Activated CD4-positive, alpha-beta memory T cell treated with anti-CD3 and anti-CD28 coated beads, Interleukin-2, amount 10 ng/mL, durations not matched to agents 7 days and 5 days (primary cell): Measurements from ENCODE around the gene CCDC106. TPM values are rescaled to one million over a fixed set of nuclear protein-coding genes. Genes with fewer than 3 reads are reported as not detected.

Source experiments
- CTCF ChIA-PET: fragments of 350-600 bp; sonication (Branson Sonifier 250); formaldehyde crosslinking; loops from one replicate; lab custom pipeline; 2021; ENCODE audit warnings: antibody characterized with exemption, inconsistent platforms; lab: Charles Lee
- POLR2A ChIA-PET: fragments of 350-600 bp; sonication (Branson Sonifier 250); formaldehyde crosslinking; loops from one replicate; lab custom pipeline; 2021; ENCODE audit warnings: antibody characterized with exemption; lab: Charles Lee
- DNase-seq: peaks from one replicate; pipeline ENCODE4 v3.0.0-alpha.2; 2020
- H3K27ac Mint-ChIP-seq: one replicate; pipeline ENCODE4 v1.8.0; 2021; ENCODE audit warnings: mild to moderate bottlenecking, mixed read lengths
- H3K27me3 Mint-ChIP-seq: one replicate; pipeline ENCODE4 v1.8.0; 2021; ENCODE audit warnings: mixed read lengths
- H3K36me3 Mint-ChIP-seq: one replicate; pipeline ENCODE4 v1.8.0; 2021; ENCODE audit warnings: low read depth, mixed read lengths
- H3K4me1 Mint-ChIP-seq: one replicate; pipeline ENCODE4 v1.8.0; 2021; ENCODE audit warnings: mixed read lengths
- H3K4me3 Mint-ChIP-seq: one replicate; pipeline ENCODE4 v1.8.0; 2021; ENCODE audit warnings: mild to moderate bottlenecking, mixed read lengths
- H3K9me3 Mint-ChIP-seq: one replicate; pipeline ENCODE4 v1.8.0; 2021; ENCODE audit warnings: mixed read lengths
- total RNA-seq, 2 experiments: library from RNA; stranded (reverse); gene quantifications; one replicate each; pipeline ENCODE4 v1.2.3, GENCODE V29; 2021

CCDC106 gene
- total RNA-seq, 2 experiments from 2014 or later, result 3.7 to 3.8 TPM

- ChIA-PET POLR2A (interaction anchor here (2.9 kb wide), 1 partner anchor 10 kb away, joined by 11 read pairs; the partner anchor contains the start of gene ZNF865), CTCF (no interaction called here)
- H3K27me3 Mint-ChIP-seq, result no peaks in the 10 kb centered on the region
- H3K9me3 Mint-ChIP-seq, result no peaks in the 10 kb centered on the region
- H3K27ac Mint-ChIP-seq, result no peak overlapping the region
- no peak overlapping the region for H3K4me3 Mint-ChIP-seq
- DNase-seq, result no peak
- H3K36me3 Mint-ChIP-seq, result peaks cover 33% of the 10 kb centered on the region
- H3K4me1 Mint-ChIP-seq, result peaks cover 15% of the 10 kb centered on the region
Observed at GRCh38 chr19:55615543-55616394, 32.2 kb upstream of the CCDC106 start.

- H3K4me3 Mint-ChIP-seq, result no peak overlapping the region
- H3K4me1 Mint-ChIP-seq, result peaks cover 12% of the 10 kb centered on the region
- no peak for DNase-seq
- no peaks in the 10 kb centered on the region for H3K9me3 Mint-ChIP-seq
- H3K36me3 Mint-ChIP-seq, result peaks cover 37% of the 10 kb centered on the region
- no peaks in the 10 kb centered on the region for H3K27me3 Mint-ChIP-seq
- ChIA-PET CTCF (no interaction called here), POLR2A (interaction anchor here (2.9 kb wide), 1 partner anchor 10 kb away, joined by 11 read pairs; the partner anchor contains the start of gene ZNF865)
- no peak overlapping the region for H3K27ac Mint-ChIP-seq
Observed at GRCh38 chr19:55616395-55616875, 31.6 kb upstream of the CCDC106 start.

GRCh38 chr19:55617426-55617825, 30.6 kb upstream of the CCDC106 start:
- ChIA-PET CTCF (no interaction called here), POLR2A (interaction anchor here (1.5 to 2.9 kb wide), 2 partner anchors 11 to 141 kb away, joined by 4 to 11 read pairs; partner anchors contain the start of genes ZNF628 and ZNF865)
- no peaks in the 10 kb centered on the region for H3K9me3 Mint-ChIP-seq
- DNase-seq, result no peak
- H3K27me3 Mint-ChIP-seq, result no peaks in the 10 kb centered on the region
- no peak overlapping the region for H3K27ac Mint-ChIP-seq
- H3K36me3 Mint-ChIP-seq, result peaks cover 38% of the 10 kb centered on the region
- H3K4me3 Mint-ChIP-seq, result no peak overlapping the region
- H3K4me1 Mint-ChIP-seq, result peaks cover 12% of the 10 kb centered on the region

GRCh38 chr19:55618426-55618825, 29.6 kb upstream of the CCDC106 start:
- DNase-seq, result no peak
- Mint-ChIP-seq H3K9me3 (no peaks in the 10 kb centered on the region), H3K27ac (no peak overlapping the region), H3K36me3 (peaks cover 32% of the 10 kb centered on the region), H3K4me1 (peaks cover 15% of the 10 kb centered on the region), H3K27me3 (no peaks in the 10 kb centered on the region), H3K4me3 (no peak overlapping the region)
- CTCF ChIA-PET, result interaction anchor here (0.6 to 0.8 kb wide), 2 partner anchors 13 to 114 kb away, joined by 3 to 6 read pairs; no protein-coding TSS in a partner anchor
- POLR2A ChIA-PET, result interaction anchor here (0.8 to 2.9 kb wide), 3 partner anchors 12 to 142 kb away, joined by 3 to 11 read pairs (median 4); partner anchors contain the start of genes FIZ1, ZNF628 and ZNF865

GRCh38 chr19:55619286-55619685, 28.7 kb upstream of the CCDC106 start:
- no peak overlapping the region for H3K27ac Mint-ChIP-seq
- peaks cover 34% of the 10 kb centered on the region for H3K36me3 Mint-ChIP-seq
- no peaks in the 10 kb centered on the region for H3K27me3 Mint-ChIP-seq
- CTCF ChIA-PET, result interaction anchor here (0.6 to 2.2 kb wide), 4 partner anchors 12 to 152 kb away, joined by 3 to 9 read pairs (median 4); partner anchors contain the start of gene ZNF865
- no peak overlapping the region for H3K4me3 Mint-ChIP-seq
- H3K9me3 Mint-ChIP-seq, result no peaks in the 10 kb centered on the region
- no peak for DNase-seq
- POLR2A ChIA-PET, result interaction anchor here (0.7 kb wide), 1 partner anchor 13 kb away, joined by 3 read pairs; no protein-coding TSS in a partner anchor
- peaks cover 22% of the 10 kb centered on the region for H3K4me1 Mint-ChIP-seq

- no peaks in the 10 kb centered on the region for H3K9me3 Mint-ChIP-seq
- no peaks in the 10 kb centered on the region for H3K27me3 Mint-ChIP-seq
- DNase-seq, result no peak
- ChIA-PET POLR2A (interaction anchor here (1.2 to 1.3 kb wide), 2 partner anchors 9 to 15 kb away, joined by 3 read pairs; partner anchors contain the start of gene ZNF865), CTCF (interaction anchor here (1.1 to 2.2 kb wide), 3 partner anchors 12 to 153 kb away, joined by 3 to 9 read pairs (median 5); partner anchors contain the start of gene ZNF865)
- peaks cover 33% of the 10 kb centered on the region for H3K36me3 Mint-ChIP-seq
- peaks cover 31% of the 10 kb centered on the region for H3K4me1 Mint-ChIP-seq
- H3K4me3 Mint-ChIP-seq, result no peak overlapping the region
- H3K27ac Mint-ChIP-seq, result no peak overlapping the region
Observed at GRCh38 chr19:55620410-55621204, 27.4 kb upstream of the CCDC106 start.

- peaks cover 35% of the 10 kb centered on the region for H3K4me1 Mint-ChIP-seq
- H3K9me3 Mint-ChIP-seq, result no peaks in the 10 kb centered on the region
- ChIA-PET POLR2A (interaction anchor here (1.3 to 1.8 kb wide), 2 partner anchors 16 to 22 kb away, joined by 3 to 5 read pairs; partner anchors contain the start of genes FIZ1 and ZNF865), CTCF (interaction anchor here (1.8 to 2.2 kb wide), 2 partner anchors 12 to 15 kb away, joined by 5 to 9 read pairs; partner anchors contain the start of gene ZNF865)
- no peak overlapping the region for H3K4me3 Mint-ChIP-seq
- H3K36me3 Mint-ChIP-seq, result peaks cover 33% of the 10 kb centered on the region
- H3K27me3 Mint-ChIP-seq, result no peaks in the 10 kb centered on the region
- DNase-seq, result no peak
- no peak overlapping the region for H3K27ac Mint-ChIP-seq
Observed at GRCh38 chr19:55621205-55621672, 26.8 kb upstream of the CCDC106 start.

GRCh38 chr19:55621673-55622231, 26.3 kb upstream of the CCDC106 start:
- H3K4me1 Mint-ChIP-seq, result peaks cover 40% of the 10 kb centered on the region
- H3K27ac Mint-ChIP-seq, result no peak overlapping the region
- no peak overlapping the region for H3K4me3 Mint-ChIP-seq
- no peaks in the 10 kb centered on the region for H3K9me3 Mint-ChIP-seq
- peaks cover 29% of the 10 kb centered on the region for H3K36me3 Mint-ChIP-seq
- POLR2A ChIA-PET, result interaction anchor here (1.3 to 1.8 kb wide), 2 partner anchors 16 to 22 kb away, joined by 3 to 5 read pairs; partner anchors contain the start of genes FIZ1 and ZNF865
- CTCF ChIA-PET, result interaction anchor here (1.8 kb wide), 1 partner anchor 11 kb away, joined by 5 read pairs; no protein-coding TSS in a partner anchor
- no peak for DNase-seq
- H3K27me3 Mint-ChIP-seq, result peaks cover under 1% of the 10 kb centered on the region

- Mint-ChIP-seq H3K4me1 (peaks cover 47% of the 10 kb centered on the region), H3K9me3 (no peaks in the 10 kb centered on the region), H3K27me3 (peaks cover 3% of the 10 kb centered on the region), H3K4me3 (no peak overlapping the region), H3K36me3 (peaks cover 25% of the 10 kb centered on the region), H3K27ac (no peak overlapping the region)
- ChIA-PET CTCF (interaction anchor here (1.4 to 5.6 kb wide), 3 partner anchors 10 to 118 kb away, joined by 5 to 56 read pairs (median 5); partner anchors contain the start of gene ZNF865), POLR2A (interaction anchor here (1.8 to 5.7 kb wide), 2 partner anchors 17 to 23 kb away, joined by 5 to 53 read pairs; partner anchors contain the start of genes FIZ1 and ZNF865)
- no peak for DNase-seq
Observed at GRCh38 chr19:55622242-55622969, 25.6 kb upstream of the CCDC106 start.

GRCh38 chr19:55623130-55623529, 24.9 kb upstream of the CCDC106 start:
- no peaks in the 10 kb centered on the region for H3K9me3 Mint-ChIP-seq
- peaks cover 52% of the 10 kb centered on the region for H3K4me1 Mint-ChIP-seq
- POLR2A ChIA-PET, result interaction anchor here (1.8 to 5.7 kb wide), 3 partner anchors 18 to 24 kb away, joined by 5 to 53 read pairs (median 49); partner anchors contain the start of genes FIZ1, ZNF524 and ZNF865
- CTCF ChIA-PET, result interaction anchor here (1.4 to 5.6 kb wide), 4 partner anchors 11 to 119 kb away, joined by 5 to 56 read pairs (median 19); partner anchors contain the start of gene ZNF865
- no peak overlapping the region for H3K27ac Mint-ChIP-seq
- H3K36me3 Mint-ChIP-seq, result peaks cover 21% of the 10 kb centered on the region
- peaks cover 6% of the 10 kb centered on the region for H3K27me3 Mint-ChIP-seq
- no peak overlapping the region for H3K4me3 Mint-ChIP-seq
- no peak for DNase-seq

- peaks cover 7% of the 10 kb centered on the region for H3K27me3 Mint-ChIP-seq
- peaks cover 19% of the 10 kb centered on the region for H3K36me3 Mint-ChIP-seq
- no peak for DNase-seq
- H3K9me3 Mint-ChIP-seq, result no peaks in the 10 kb centered on the region
- ChIA-PET POLR2A (interaction anchor here (1.7 to 5.7 kb wide), 5 partner anchors 10 to 216 kb away, joined by 9 to 53 read pairs (median 16); partner anchors contain the start of genes FIZ1, U2AF2, UBE2S and ZNF524), CTCF (interaction anchor here (1.4 to 5.6 kb wide), 5 partner anchors 10 to 119 kb away, joined by 5 to 56 read pairs (median 8); partner anchors contain the start of genes U2AF2 and ZNF865)
- no peak overlapping the region for H3K27ac Mint-ChIP-seq
- peaks cover 52% of the 10 kb centered on the region for H3K4me1 Mint-ChIP-seq
- H3K4me3 Mint-ChIP-seq, result no peak overlapping the region
Observed at GRCh38 chr19:55623561-55623960, 24.5 kb upstream of the CCDC106 start.
